Vagina (tissue), 2 donors: ENCODE measurements around the gene CACTIN.

ENCODE experiments used
- POLR2AphosphoS5 ChIP-seq, 2 donors: sonication (generic); formaldehyde crosslinking; IDR thresholded peaks; one replicate each; pipeline ENCODE4 v1.9.0; 2017; ENCODE audit warnings: antibody characterized with exemption in 2 of 2, mild to moderate bottlenecking in 2 of 2, low read depth in 1 of 2; ENCODE audit not compliant: insufficient read depth in 1 of 2
- TF ChIP-seq, protein P1 (sequence below), 3 experiments: fragments of 450-650 bp in 2 of 3; fragments of 200-600 bp in 1 of 3; sonication (generic) in 1 of 3; IDR thresholded peaks; one replicate each; pipeline ENCODE4 v1.5.1; 2017 to 2019; ENCODE audit warnings: antibody characterized with exemption in 3 of 3, mild to moderate bottlenecking in 2 of 3, moderate library complexity in 2 of 3

DNA sequence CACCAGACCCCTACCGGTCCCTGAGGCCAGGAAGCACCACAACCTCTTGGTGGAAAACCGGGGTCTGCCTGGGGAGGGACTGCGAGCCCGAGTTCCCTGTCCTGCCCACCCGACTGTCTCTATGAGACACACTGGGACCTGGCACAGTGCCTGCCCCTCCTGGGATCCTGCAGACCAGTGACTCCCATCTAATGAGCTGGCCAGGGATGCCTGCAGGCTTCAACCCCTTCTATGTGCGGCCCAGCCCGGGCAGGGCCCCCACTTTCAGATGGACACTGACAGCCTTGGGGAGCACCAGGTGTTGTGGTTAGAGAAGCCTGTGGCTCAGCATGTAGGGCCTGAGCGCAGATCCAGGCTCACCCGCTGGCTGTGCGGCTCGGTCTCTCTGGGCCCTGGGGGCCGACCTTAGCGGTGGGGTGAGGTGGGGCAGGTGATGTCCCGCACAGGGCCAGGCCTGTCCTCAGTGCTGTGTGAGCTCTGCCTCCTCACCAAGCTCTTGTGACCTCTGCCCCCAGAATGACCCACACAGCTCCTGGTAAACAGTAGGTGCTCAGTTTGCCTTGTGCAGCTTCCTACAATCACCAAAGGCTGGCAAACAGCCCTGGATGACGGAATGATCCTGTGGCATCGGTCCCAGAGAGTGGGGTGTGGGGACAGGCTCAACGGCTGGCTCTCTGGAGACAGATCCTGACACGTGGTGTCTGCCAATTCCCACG is 17.9 kb upstream of the CACTIN start:
- TF ChIP-seq, protein P1, sequence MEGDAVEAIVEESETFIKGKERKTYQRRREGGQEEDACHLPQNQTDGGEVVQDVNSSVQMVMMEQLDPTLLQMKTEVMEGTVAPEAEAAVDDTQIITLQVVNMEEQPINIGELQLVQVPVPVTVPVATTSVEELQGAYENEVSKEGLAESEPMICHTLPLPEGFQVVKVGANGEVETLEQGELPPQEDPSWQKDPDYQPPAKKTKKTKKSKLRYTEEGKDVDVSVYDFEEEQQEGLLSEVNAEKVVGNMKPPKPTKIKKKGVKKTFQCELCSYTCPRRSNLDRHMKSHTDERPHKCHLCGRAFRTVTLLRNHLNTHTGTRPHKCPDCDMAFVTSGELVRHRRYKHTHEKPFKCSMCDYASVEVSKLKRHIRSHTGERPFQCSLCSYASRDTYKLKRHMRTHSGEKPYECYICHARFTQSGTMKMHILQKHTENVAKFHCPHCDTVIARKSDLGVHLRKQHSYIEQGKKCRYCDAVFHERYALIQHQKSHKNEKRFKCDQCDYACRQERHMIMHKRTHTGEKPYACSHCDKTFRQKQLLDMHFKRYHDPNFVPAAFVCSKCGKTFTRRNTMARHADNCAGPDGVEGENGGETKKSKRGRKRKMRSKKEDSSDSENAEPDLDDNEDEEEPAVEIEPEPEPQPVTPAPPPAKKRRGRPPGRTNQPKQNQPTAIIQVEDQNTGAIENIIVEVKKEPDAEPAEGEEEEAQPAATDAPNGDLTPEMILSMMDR (IDR thresholded peaks at IDR 0.05), result no peak
- no peak for TF ChIP-seq POLR2AphosphoS5 (IDR thresholded peaks at IDR 0.05; ENCODE audit: insufficient read depth in 1 of 2, low read depth in 1 of 2)
